Myocyte (in vitro differentiated cells): ENCODE results near the gene AKAP8L. TPM values are rescaled to one million over a fixed set of nuclear protein-coding genes. Genes with fewer than 3 reads are reported as not detected.
A peak's percentile ranks its signal among the peaks of the same experiment; 100 is the strongest.

Source experiments
- DNase-seq: peaks from one replicate; pipeline ENCODE4 v3.0.0-alpha.2; 2012; ENCODE audit warnings: low read depth
- total RNA-seq: library from RNA; depleted of rRNA; stranded (reverse); fragments of >200 nt; gene quantifications from 2 replicates; pipeline ENCODE4 v1.2.3, GENCODE V29; 2014

Gene AKAP8L
- total RNA-seq, 1 donor from 2014 or later = 143 TPM

GRCh38 chr19:15436012-15436825, 17.4 kb upstream of the AKAP8L start:
- no peak for DNase-seq

GRCh38 chr19:15433519-15434069, 14.8 kb upstream of the AKAP8L start:
- DNase-seq = no peak

GRCh38 chr19:15432629-15433518, 14.1 kb upstream of the AKAP8L start:
- DNase-seq = peak; percentile 94

GRCh38 chr19:15432018-15432494, 13.3 kb upstream of the AKAP8L start:
- DNase-seq = no peak

- peak; percentile 40 for DNase-seq
Observed at GRCh38 chr19:15431396-15432017, 12.7 kb upstream of the AKAP8L start.

GRCh38 chr19:15430526-15431120, 11.8 kb upstream of the AKAP8L start:
- no peak for DNase-seq

- DNase-seq = no peak
Observed at GRCh38 chr19:15429825-15430467, 11.2 kb upstream of the AKAP8L start.

- DNase-seq = no peak
Observed at GRCh38 chr19:15428956-15429824, 10.4 kb upstream of the AKAP8L start.

- no peak for DNase-seq
Observed at GRCh38 chr19:15427991-15428471, 9.2 kb upstream of the AKAP8L start.

- no peak for DNase-seq
Observed at GRCh38 chr19:15427350-15427700, 8.5 kb upstream of the AKAP8L start.

- no peak for DNase-seq
Observed at GRCh38 chr19:15426485-15427349, 7.9 kb upstream of the AKAP8L start.

GRCh38 chr19:15425321-15425950, 6.6 kb upstream of the AKAP8L start:
- DNase-seq = no peak

GRCh38 chr19:15424692-15425272, 6.0 kb upstream of the AKAP8L start:
- no peak for DNase-seq

GRCh38 chr19:15424121-15424520, 5.3 kb upstream of the AKAP8L start:
- no peak for DNase-seq

- no peak for DNase-seq
Observed at GRCh38 chr19:15423130-15423529, 4.3 kb upstream of the AKAP8L start.

- no peak for DNase-seq
Observed at GRCh38 chr19:15422296-15423075, 3.7 kb upstream of the AKAP8L start.
